Measurements from ENCODE around the gene ENTREP3. TPM values are rescaled to one million over a fixed set of nuclear protein-coding genes. Genes with fewer than 3 reads are reported as not detected.
"Not testable (repeated sequence)": the region's sequence is repeated elsewhere in the genome, so short reads cannot be mapped to it uniquely, and the experiment has no call there.

ENTREP3 gene
- total and polyA plus RNA-seq, 8 donors: 6.7 to 14.4 (median 8.7) TPM

GRCh38 chr1:155241841-155242264 is 13.4 kb downstream of the ENTREP3 start:
- Histone ChIP-seq H3K27ac (no peak overlapping the region), H3K27me3 (no peaks in the 10 kb centered on the region), H3K36me3 (no peaks in the 10 kb centered on the region), H3K4me1 (peaks cover 0 to 4% (median 0%) of the 10 kb centered on the region in 3 donors), H3K4me3 (no peak overlapping the region), H3K9me3 (no peaks in the 10 kb centered on the region)
- intact Hi-C loops (cut with DNase I): no loop called here
- no peak for TF ChIP-seq CTCF (IDR thresholded peaks at IDR 0.05)
- no peak for FAIRE-seq
- no peak for ATAC-seq
- 70 to 76% methylated on average over 4 of the region's 4 CpGs for WGBS, 2 donors
- peak in 1 of 6 donors; percentile 15 for DNase-seq

DNA sequence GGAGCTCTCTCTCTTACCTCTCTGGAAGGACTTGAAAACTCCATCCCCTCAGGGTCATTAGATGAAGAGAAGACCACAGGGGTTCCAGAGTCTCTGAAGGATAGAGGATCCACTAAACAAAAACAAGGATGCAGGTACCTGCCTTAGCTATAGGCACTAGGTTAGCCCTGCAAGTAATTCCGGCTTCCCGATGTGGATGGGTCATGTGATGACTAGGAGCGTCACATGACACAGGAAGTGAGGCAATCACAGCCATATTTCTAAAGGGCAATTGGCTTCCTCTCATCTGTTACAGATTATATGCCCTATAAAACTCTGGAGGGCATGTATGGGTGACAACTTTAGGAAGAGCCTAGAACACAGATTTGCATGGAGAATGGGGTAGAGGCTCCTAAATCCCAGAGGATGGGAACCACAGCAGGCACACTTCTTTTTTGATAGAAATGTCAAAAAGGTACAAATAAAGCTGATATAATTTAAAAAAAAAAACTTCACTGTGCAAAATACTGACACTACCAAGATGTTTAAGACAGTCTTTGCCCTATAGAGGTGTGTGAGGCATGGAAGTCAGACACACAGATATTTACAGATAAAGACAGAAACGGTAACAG is 14.1 kb downstream of the ENTREP3 start:
- Histone ChIP-seq H3K9me3 (no peaks in the 10 kb centered on the region), H3K27ac (peak overlapping the region in 1 of 4 donors; percentile 11), H3K4me3 (peak overlapping the region in 3 of 4 donors; percentile 8 to 39 (median 18)), H3K4me1 (peaks cover 0 to 4% (median 0%) of the 10 kb centered on the region in 3 donors), H3K36me3 (no peaks in the 10 kb centered on the region), H3K27me3 (no peaks in the 10 kb centered on the region)
- FAIRE-seq (no peak), ATAC-seq (peak; percentile 29 to 67 (median 58)), DNase-seq (peak in 5 of 6 donors; percentile 47 to 77 (median 64))
- no peak for TF ChIP-seq CTCF (IDR thresholded peaks at IDR 0.05)
- intact Hi-C loops (cut with DNase I): no loop called here
- 10% methylated on average over 4 of the region's 4 CpGs for WGBS, 2 donors

GRCh38 chr1:155236451-155236850 is 18.8 kb downstream of the ENTREP3 start:
- H3K4me3 ChIP-seq: no peak overlapping the region
- no peaks in the 10 kb centered on the region for H3K4me1 ChIP-seq
- no peaks in the 10 kb centered on the region for H3K9me3 ChIP-seq
- WGBS, 2 donors: 84 to 91% methylated on average over 5 of the region's 5 CpGs
- no peak for DNase-seq
- no peaks in the 10 kb centered on the region for H3K27me3 ChIP-seq
- intact Hi-C loops (cut with DNase I): no loop called here
- TF ChIP-seq CTCF (IDR thresholded peaks at IDR 0.05): no peak
- FAIRE-seq: no peak
- ATAC-seq: no peak
- H3K36me3 ChIP-seq: no peaks in the 10 kb centered on the region
- H3K27ac ChIP-seq: no peak overlapping the region

DNA sequence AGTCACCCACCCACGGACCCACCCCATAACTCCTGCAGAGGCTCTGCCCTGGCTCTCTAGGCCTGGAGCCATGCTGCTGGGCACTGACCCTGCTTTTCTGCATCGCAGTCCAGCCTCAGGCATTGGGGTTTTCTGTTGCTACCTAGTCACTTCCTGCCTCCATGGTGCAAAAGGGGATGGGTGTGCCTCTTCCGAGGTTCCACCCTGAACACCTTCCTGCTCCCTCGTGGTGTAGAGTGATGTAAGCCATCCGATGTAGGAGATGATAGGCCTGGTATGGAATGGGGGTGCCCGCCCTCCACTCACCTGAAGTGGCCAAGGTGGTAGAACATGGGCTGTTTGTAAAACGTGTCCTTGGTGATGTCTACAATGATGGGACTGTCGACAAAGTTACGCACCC is 19.9 kb downstream of the ENTREP3 start:
- FAIRE-seq; intact Hi-C loops (cut with DNase I); H3K4me3 ChIP-seq; H3K36me3 ChIP-seq; ATAC-seq; H3K4me1 ChIP-seq; H3K27ac ChIP-seq; H3K27me3 ChIP-seq; H3K9me3 ChIP-seq; DNase-seq: not testable (repeated sequence)
- 82 to 89% methylated on average over 7 to 8 of the region's 9 CpGs for WGBS, 2 donors

GRCh38 chr1:155233502-155233901 is 21.8 kb downstream of the ENTREP3 start:
- ATAC-seq; H3K36me3 ChIP-seq; H3K9me3 ChIP-seq; DNase-seq; FAIRE-seq; H3K4me1 ChIP-seq; H3K27ac ChIP-seq; H3K4me3 ChIP-seq; H3K27me3 ChIP-seq; intact Hi-C loops (cut with DNase I): not testable (repeated sequence)
- WGBS, 2 donors: 95 to 100% methylated on average over 1 of the region's 5 CpGs

DNA sequence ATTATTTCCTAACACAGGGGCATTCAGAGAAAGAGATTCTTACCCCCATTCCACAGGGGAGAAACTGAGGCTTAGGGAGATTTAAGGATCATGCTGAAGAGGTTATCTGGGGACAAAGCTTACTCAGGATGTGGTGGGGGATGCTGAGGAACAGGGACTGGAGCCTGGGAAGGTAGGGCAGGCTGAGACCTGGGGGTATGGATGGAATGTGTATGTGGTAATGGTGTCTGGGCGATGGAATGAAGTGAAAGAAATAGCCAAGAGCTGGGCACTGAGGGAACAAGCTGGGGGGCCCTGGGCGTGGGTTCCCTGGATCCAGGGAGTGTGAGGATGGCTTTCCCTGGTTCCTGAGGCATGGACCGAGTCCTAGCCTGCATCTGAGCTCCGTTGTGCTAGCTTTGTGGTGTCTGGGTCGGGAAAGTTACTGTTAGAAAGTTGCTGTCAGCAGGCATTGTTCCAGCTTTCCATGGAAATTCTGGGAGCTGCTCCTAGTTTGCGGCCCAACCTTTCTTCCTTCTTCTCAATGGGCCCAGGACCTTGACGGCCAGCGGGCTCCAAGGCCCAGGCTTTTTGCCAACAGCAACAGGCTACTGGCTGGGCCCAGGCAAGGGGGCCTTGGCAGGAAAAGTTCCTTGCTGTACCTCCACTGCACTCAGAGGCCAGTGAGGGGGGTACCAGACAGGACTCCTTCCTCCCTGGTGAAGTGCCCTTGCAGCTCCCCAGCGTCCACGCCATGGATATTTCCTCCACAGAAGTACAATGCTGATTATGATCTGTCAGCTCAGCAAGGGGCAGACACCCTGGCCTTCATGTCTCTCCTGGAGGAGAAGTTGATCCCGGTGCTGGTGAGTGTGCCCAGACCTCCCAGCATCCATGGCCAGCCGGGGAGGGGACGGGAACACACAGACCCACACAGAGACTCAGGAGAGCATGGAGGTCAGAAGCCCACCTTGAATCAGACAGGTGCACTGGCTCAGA is 23.0 kb downstream of the ENTREP3 start:
- WGBS, 2 donors: 40 to 54% methylated on average over 13 of the region's 13 CpGs
- ATAC-seq (peak in 2 of 4 donors; percentile 5 to 28), DNase-seq (peak in 4 of 6 donors; percentile 40 to 68 (median 58))
- H3K9me3 ChIP-seq; H3K27me3 ChIP-seq; H3K4me3 ChIP-seq; H3K4me1 ChIP-seq; FAIRE-seq; H3K36me3 ChIP-seq; intact Hi-C loops (cut with DNase I): not testable (repeated sequence)
- H3K27ac ChIP-seq: peak overlapping the region in 2 of 4 donors; percentile 30 to 33

DNA sequence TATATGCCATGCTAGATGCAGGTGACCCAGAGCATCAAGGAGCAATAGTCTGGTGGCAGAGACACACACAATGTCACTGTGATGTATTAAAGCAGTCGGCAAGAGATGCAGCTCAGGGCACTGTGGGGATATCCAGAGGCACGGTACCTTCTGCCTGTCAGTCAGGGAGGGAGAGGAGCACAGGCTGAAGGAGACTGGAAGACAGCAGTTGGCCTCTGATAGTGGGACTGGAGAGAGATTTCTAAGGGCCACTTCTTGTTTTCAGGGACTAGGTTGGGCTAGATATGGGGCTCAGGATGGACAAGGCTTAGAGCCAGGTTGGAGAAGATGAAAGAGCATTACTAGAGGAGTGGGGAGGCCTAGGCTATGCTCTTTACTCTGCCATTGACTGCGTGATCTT is 24.0 kb downstream of the ENTREP3 start:
- H3K27ac ChIP-seq; H3K9me3 ChIP-seq; H3K36me3 ChIP-seq; H3K4me3 ChIP-seq; H3K27me3 ChIP-seq; FAIRE-seq; ATAC-seq; H3K4me1 ChIP-seq; DNase-seq; intact Hi-C loops (cut with DNase I): not testable (repeated sequence)
- WGBS, 2 donors: 85% methylated on average over 3 of the region's 3 CpGs

Data from pancreas (tissue), 10 donors.